Brain microvascular endothelial cell (primary cell): ENCODE data around the gene TIMM9.

Source experiments
- DNase-seq: peaks from one replicate; pipeline ENCODE4 v3.0.0-alpha.2; 2020
- H3K27ac ChIP-seq: fragments of 250-450 bp; sonication (Bioruptor Pico); 2 replicates; pipeline ENCODE4 v1.5.1; 2020; ENCODE audit warnings: mild to moderate bottlenecking, moderate library complexity
- H3K27me3 ChIP-seq: fragments of 250-450 bp; sonication (Bioruptor Pico); replicated peaks from 2 replicates; pipeline ENCODE4 v1.5.1; 2020; ENCODE audit warnings: mild to moderate bottlenecking
- H3K36me3 ChIP-seq: fragments of 250-450 bp; sonication (Bioruptor Pico); replicated peaks from 2 replicates; pipeline ENCODE4 v1.5.1; 2020; ENCODE audit warnings: mild to moderate bottlenecking
- H3K4me3 ChIP-seq: 2 replicates; pipeline ENCODE4 v1.5.1; 2011; ENCODE audit warnings: low read depth, mild to moderate bottlenecking, control low read depth, low read length, moderate library complexity
- in situ Hi-C: cut with HindIII; loops from 2 replicates; pipeline ENCODE4 v1.10.0; 2017; ENCODE audit warnings: low sequenced_read_pairs, low pct_ligation_motif_present
- TF ChIP-seq, protein P1 (sequence below): IDR thresholded peaks from 2 replicates; pipeline ENCODE4 v1.5.1; 2011; ENCODE audit warnings: low read depth, mild to moderate bottlenecking, moderate library complexity, low read length, control low read depth, inconsistent platforms; ENCODE audit errors: missing control alignments

TIMM9 gene

DNA sequence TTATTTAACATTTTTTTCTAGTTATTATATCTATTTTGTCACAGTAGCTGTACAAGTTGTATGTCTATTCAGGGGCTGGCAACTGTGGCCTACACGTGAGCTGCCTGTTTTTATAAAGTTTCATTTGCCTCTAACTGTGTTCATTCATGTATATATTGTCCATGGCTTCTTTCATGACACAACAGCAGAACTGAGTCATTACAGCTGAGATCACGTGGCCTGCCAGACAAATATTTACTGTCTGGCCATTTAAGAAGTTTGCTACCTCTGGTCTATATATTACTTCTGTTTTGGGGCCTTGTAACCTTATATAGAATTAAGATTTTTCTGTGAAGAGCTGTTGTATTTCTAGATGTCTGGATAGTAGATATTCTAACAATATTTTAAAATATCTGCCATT, 38.1 kb upstream of the TIMM9 start:
- TF ChIP-seq, protein P1, sequence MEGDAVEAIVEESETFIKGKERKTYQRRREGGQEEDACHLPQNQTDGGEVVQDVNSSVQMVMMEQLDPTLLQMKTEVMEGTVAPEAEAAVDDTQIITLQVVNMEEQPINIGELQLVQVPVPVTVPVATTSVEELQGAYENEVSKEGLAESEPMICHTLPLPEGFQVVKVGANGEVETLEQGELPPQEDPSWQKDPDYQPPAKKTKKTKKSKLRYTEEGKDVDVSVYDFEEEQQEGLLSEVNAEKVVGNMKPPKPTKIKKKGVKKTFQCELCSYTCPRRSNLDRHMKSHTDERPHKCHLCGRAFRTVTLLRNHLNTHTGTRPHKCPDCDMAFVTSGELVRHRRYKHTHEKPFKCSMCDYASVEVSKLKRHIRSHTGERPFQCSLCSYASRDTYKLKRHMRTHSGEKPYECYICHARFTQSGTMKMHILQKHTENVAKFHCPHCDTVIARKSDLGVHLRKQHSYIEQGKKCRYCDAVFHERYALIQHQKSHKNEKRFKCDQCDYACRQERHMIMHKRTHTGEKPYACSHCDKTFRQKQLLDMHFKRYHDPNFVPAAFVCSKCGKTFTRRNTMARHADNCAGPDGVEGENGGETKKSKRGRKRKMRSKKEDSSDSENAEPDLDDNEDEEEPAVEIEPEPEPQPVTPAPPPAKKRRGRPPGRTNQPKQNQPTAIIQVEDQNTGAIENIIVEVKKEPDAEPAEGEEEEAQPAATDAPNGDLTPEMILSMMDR, result no peak
- in situ Hi-C loops, result no loop called here
- Histone ChIP-seq H3K27ac (no peak overlapping the region), H3K4me3 (no peak overlapping the region), H3K36me3 (peaks cover 11% of the 10 kb centered on the region), H3K27me3 (no peaks in the 10 kb centered on the region)
- peak; percentile 51 for DNase-seq

DNA sequence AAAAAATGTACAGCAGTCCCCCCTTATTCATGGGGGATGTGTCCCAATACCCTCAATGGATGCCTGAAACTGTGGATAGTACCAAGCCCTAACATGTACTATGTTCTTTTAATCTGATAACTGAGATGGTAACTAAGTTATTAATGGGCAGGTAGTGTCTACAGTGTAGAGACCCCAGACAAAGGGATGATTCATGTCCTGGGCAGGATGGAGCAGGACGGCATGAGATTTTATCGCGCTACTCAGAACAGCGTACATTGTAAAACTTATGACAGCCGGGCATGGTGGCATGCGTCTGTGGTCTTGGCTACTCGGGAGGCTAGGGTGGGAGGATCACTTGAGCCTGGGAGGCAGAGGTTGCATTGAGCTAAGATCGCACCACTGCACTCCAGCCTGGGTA, 37.3 kb upstream of the TIMM9 start:
- no peak for DNase-seq
- TF ChIP-seq, protein P1, result no peak
- Histone ChIP-seq H3K27me3 (no peaks in the 10 kb centered on the region), H3K4me3 (no peak overlapping the region), H3K36me3 (peaks cover 11% of the 10 kb centered on the region), H3K27ac (no peak overlapping the region)
- in situ Hi-C loops, result no loop called here

DNA sequence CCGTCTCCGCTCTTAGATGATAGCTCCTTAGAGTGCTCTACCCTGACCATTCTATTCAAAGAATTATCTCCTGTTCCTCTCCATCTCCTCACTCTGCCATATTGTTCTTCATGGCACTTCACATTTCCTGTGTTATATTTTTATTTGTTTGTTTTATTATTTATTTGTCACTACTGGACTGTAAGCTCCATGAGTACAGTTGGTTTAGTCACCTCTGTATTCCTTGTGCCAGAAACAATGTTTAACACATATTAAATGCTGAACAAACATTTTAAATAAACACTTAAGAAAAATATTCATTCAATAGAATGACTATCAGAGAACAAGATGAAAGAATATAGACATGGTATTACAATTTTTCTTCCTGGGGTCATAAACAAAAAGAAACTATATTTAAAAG, 35.8 kb upstream of the TIMM9 start:
- TF ChIP-seq, protein P1, result no peak
- Histone ChIP-seq H3K4me3 (no peak overlapping the region), H3K27me3 (no peaks in the 10 kb centered on the region), H3K27ac (no peak overlapping the region), H3K36me3 (peaks cover 5% of the 10 kb centered on the region)
- DNase-seq, result no peak
- in situ Hi-C loops, result no loop called here

DNA sequence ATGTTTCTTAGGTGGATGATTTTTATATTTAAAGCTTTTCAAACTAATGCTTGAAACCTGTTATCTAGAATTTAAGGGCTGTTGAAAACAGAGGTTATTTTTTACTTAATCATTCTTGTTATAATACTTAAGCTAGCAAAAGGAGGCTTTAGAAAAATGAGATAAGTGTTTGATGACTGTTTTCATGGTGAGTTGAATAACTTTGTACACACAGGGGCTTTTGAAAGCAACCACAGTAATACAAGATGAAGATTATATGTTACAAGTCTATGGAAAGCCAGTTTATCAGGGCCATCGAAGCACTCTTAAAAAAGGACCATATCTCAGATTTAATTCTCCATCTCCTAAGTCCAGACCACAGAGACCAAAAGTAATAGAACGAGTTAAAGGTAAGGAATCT, 33.4 kb upstream of the TIMM9 start:
- no peak for DNase-seq
- no peak overlapping the region for H3K4me3 ChIP-seq
- TF ChIP-seq, protein P1, result no peak
- H3K36me3 ChIP-seq, result peaks cover 2% of the 10 kb centered on the region
- H3K27me3 ChIP-seq, result no peaks in the 10 kb centered on the region
- in situ Hi-C loops, result no loop called here
- no peak overlapping the region for H3K27ac ChIP-seq

DNA sequence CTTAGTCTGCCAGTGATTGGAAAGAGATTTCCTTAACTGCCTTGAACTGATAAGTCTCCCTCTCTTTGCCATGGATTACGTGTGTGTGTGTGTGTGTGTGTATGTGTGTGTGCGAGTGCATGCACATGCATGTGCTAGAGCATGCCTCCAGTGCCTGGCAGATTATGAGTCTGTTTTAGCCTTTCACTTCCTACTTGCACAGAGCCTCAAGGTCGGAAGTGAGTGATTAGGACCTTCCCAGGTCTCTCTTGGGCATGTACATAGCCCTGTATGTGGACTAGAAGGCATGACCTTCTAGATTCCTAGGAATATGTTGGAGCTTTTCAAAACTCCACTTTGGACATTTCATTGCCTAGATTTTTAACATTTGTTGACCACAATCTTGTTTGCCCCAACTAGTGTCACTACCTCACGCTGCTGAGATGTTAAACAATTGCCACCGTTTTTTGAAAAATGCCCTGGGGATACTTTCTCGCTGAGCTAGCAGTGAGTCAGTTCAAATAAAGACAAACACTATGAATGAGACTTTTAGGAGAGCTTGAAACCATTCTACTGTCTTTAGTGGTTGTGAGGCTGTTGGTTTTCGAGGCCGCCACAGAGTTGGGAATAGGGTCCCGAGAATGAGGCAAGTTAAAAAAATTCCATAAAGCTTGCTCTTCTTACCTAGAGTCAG, 28.4 kb upstream of the TIMM9 start:
- in situ Hi-C loops, result no loop called here
- TF ChIP-seq, protein P1, result no peak
- DNase-seq, result peak; percentile 15
- H3K27me3 ChIP-seq, result no peaks in the 10 kb centered on the region
- peaks cover 5% of the 10 kb centered on the region for H3K36me3 ChIP-seq
- H3K27ac ChIP-seq, result no peak overlapping the region
- H3K4me3 ChIP-seq, result no peak overlapping the region

DNA sequence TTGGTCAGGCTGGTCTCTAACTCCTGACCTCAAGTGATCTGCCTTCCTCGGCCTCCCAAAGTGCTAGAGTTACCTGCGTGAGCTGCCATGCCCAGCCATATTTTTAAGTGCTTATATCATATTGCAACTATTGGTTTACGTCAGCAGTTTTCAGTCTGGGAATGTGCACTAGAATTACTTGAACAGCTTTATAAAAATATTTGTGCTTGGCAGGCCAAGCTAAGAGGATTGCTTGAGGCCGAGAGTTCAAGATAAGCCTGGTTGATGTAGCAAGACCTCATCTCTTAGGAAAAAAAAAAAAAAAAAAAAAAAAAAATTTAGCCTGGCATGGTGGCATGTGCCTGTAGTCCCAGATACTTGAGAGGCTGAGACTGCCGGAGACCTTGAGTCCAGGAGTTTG, 17.3 kb upstream of the TIMM9 start:
- Histone ChIP-seq H3K27me3 (no peaks in the 10 kb centered on the region), H3K4me3 (no peak overlapping the region), H3K27ac (no peak overlapping the region), H3K36me3 (peaks cover 5% of the 10 kb centered on the region)
- DNase-seq, result no peak
- TF ChIP-seq, protein P1, result no peak
- in situ Hi-C loops, result no loop called here
